Tibial artery (tissue), 4 donors: Measurements from ENCODE around the gene WNT11.

Experiments
- DNase-seq, 2 donors: peaks; one replicate each; pipeline ENCODE4 v3.0.0-alpha.2; 2019
- H3K27ac ChIP-seq, 2 donors: fragments of 200-600 bp; sonication (generic) in 1 of 2; 1 replicate in 1 of 2; 2 replicates in 1 of 2; pipeline ENCODE4 v1.5.1; 2018 to 2019; ENCODE audit warnings: mild to moderate bottlenecking in 1 of 2
- H3K27me3 ChIP-seq, 2 donors: fragments of 200-600 bp; sonication (generic) in 1 of 2; one replicate each; pipeline versions ENCODE4 v1.5.1 to v1.6.0; 2016 to 2019
- H3K36me3 ChIP-seq, 3 donors: fragments of 200-600 bp; sonication (generic) in 2 of 3; one replicate each; pipeline ENCODE4 v1.5.1; 2016 to 2019; ENCODE audit warnings: mild to moderate bottlenecking in 2 of 3
- H3K4me1 ChIP-seq, 4 donors: fragments of 200-600 bp; sonication (generic) in 2 of 4; 1 replicate in 3 of 4; 2 replicates in 1 of 4; pipeline ENCODE4 v1.5.1; 2016 to 2019
- H3K4me3 ChIP-seq, 2 donors: fragments of 200-600 bp; sonication (generic) in 1 of 2; 1 replicate in 1 of 2; 2 replicates in 1 of 2; pipeline ENCODE4 v1.5.1; 2018 to 2019; ENCODE audit warnings: mild to moderate bottlenecking in 2 of 2
- H3K9me3 ChIP-seq, 3 donors: fragments of 200-600 bp; sonication (generic) in 1 of 3; one replicate each; pipeline ENCODE4 v1.5.1; 2016 to 2019
- intact Hi-C: fragments of 100-400 bp; cut with DNase I; formaldehyde crosslinking; loops from one replicate; pipeline ENCODE4 v1.15.0; 2023; ENCODE audit warnings: low total_unique reads
- TF ChIP-seq, protein P1 (sequence below), 2 experiments: fragments of 200-600 bp in 1 of 2; fragments of 450-650 bp in 1 of 2; IDR thresholded peaks; one replicate each; pipeline ENCODE4 v1.5.1; 2017 to 2019; ENCODE audit warnings: antibody characterized with exemption in 2 of 2, mild to moderate bottlenecking in 1 of 2, moderate library complexity in 1 of 2

The WNT11 gene

DNA sequence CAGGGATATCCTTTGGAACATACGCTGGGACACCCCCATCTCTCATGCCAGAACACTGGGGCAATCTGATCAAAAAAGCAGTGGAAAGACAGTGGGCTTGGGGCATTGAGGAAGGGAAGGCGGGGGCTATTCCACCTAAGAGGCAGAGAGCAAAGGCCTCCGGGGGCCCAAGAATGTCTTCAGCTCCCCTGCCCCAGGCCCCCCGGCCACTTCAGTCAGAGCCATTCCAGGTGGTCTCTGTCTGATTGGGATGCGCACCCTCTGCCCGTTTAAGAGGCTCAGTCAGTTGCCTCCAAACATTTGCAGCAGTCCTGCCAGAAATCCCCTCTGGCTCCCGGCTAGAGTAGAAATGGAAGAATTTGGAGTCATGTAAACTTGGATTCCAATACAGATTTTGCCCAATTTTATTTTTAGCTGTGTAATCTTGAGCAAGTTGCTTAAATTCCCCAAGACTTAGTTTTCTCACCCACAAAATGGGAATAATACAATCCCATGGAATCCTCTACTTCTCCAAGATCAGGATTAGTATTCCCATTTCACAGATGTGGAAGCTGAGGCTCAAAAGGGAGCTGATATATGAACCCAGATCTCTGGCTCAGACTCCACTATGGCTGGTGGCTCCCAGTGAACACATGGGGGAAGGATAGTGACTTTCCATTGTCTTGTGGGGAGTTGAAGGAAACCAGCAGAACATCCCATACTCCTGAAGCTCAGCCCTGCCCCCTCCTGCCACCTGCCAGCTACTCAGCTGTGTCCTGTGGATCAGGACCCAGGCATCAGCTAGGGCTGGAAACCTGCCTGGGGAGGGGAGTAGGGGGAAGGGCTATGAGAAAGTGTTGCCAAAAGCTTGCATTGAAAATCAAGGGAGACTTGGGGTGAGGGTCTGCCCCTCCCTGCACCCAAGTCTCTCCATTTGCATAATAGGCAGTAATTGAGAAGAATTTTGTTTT lies 6.1 kb upstream of the WNT11 start:
- intact Hi-C loops = loop anchor here (5.0 kb wide), 1 partner anchor 160 kb away; no protein-coding TSS in a partner anchor
- Histone ChIP-seq H3K9me3 (no peaks in the 10 kb centered on the region), H3K4me3 (no peak overlapping the region), H3K4me1 (peaks cover 4 to 39% (median 31%) of the 10 kb centered on the region in 4 donors), H3K36me3 (no peaks in the 10 kb centered on the region), H3K27me3 (no peaks in the 10 kb centered on the region), H3K27ac (no peak overlapping the region)
- no peak for DNase-seq
- TF ChIP-seq, protein P1, sequence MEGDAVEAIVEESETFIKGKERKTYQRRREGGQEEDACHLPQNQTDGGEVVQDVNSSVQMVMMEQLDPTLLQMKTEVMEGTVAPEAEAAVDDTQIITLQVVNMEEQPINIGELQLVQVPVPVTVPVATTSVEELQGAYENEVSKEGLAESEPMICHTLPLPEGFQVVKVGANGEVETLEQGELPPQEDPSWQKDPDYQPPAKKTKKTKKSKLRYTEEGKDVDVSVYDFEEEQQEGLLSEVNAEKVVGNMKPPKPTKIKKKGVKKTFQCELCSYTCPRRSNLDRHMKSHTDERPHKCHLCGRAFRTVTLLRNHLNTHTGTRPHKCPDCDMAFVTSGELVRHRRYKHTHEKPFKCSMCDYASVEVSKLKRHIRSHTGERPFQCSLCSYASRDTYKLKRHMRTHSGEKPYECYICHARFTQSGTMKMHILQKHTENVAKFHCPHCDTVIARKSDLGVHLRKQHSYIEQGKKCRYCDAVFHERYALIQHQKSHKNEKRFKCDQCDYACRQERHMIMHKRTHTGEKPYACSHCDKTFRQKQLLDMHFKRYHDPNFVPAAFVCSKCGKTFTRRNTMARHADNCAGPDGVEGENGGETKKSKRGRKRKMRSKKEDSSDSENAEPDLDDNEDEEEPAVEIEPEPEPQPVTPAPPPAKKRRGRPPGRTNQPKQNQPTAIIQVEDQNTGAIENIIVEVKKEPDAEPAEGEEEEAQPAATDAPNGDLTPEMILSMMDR (IDR thresholded peaks at IDR 0.05) = no peak

DNA sequence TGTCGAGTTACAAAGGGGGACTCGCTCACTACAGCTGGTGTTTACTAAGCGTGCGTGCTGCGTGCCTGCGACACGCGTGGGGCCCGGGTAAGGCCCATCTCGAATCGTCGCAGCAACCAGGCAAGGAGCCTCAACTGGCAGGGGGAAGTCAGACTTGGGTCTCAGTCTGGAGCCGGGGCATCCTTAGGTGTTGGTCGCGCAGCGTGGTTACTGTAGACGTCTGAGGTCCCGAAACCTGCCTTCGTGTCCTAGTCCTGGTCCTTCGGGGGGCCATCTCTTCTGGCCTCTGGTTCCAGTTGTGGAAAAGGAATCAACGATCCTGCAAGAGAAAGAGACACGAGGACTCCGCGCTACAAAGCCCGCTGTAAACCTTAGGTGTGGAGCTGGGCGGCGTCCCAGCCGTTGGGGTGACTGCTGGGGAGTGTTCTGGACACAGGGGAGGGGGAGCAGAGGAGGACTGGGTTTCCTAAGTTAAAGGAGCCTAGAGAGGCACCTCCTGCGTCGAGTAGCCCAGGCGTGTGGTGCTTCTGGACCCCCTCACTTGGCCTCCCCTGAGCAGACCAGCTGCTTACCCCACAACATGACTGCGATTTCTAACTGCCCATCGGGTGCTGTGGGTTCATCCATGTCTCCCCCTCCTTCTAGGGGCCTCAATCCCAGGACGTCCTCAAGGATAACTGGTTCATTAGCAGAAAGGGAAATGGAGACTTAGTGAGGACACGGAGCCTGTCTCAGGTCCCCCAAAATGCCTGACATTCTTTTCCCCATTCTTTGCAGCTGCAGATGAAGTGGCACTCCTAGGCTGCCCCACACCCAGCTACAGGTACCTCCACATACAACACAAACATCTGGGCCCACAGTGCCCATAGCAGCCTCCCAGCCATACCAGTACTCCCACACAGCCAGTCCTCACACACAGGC lies 4.9 kb upstream of the WNT11 start:
- H3K36me3 ChIP-seq = no peaks in the 10 kb centered on the region
- no peaks in the 10 kb centered on the region for H3K9me3 ChIP-seq
- TF ChIP-seq, protein P1 (IDR thresholded peaks at IDR 0.05) = no peak
- peak overlapping the region; percentile 52 to 63 for H3K4me3 ChIP-seq
- peaks cover 0 to under 1% of the 10 kb centered on the region in 2 donors for H3K27me3 ChIP-seq
- H3K27ac ChIP-seq = peak overlapping the region; percentile 50 to 61
- peaks cover 4 to 51% (median 42%) of the 10 kb centered on the region in 4 donors for H3K4me1 ChIP-seq
- intact Hi-C loops = loop anchor here (5.0 kb wide), 1 partner anchor 161 kb away; no protein-coding TSS in a partner anchor
- no peak for DNase-seq

DNA sequence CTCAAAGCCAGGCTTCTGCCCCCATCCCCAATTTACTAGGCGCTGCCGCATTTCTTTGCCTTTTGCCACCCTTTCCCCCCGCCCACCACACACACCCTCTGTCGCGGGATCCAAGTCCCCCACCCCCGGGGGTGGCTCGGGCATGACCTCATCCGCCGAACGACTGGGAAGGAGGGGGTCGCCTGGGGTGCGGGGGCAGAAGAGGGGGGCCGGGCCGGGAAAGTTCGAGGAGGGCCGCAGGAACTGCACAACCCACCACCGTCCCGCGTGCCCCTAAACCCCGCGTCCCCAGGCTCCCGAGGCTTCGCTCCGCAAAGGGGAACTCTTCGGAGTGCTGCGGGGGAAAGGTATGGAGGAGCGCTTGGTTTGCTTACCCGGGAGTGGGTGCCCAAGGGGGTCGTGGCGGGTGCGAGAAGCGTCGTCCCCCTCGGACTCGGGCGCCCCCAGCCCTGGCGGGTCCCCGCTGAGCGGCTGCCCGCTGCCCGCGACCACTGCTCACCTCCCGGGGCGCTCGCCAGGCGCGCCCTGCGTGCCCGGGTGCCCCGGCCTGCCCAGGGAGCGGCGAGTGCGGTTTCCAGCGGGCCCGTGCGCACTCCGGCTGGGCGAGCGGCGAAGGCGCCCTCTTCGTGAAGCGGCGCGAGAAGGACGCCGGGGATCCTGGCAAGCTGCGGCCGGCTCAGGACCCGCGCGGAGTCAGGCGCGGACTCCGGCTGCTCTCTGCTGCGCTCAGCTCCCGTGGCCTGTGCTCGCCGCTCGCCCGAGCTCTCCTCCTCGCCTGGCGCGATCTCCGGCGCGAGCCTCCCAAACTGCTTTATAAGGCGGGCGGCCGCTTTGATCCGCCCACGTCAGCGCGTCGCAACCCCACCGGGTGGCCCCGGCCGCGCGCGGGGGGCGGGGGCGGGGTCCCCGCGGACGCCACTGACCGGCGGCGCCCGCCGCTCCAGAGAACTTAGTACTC lies 4.0 kb upstream of the WNT11 start:
- no peaks in the 10 kb centered on the region for H3K9me3 ChIP-seq
- H3K4me1 ChIP-seq = peaks cover 4 to 58% (median 48%) of the 10 kb centered on the region in 4 donors
- peak; percentile 68 to 86 for DNase-seq
- TF ChIP-seq, protein P1 (IDR thresholded peaks at IDR 0.05) = no peak
- intact Hi-C loops = loop anchor here (2.0 to 5.0 kb wide), 3 partner anchors 25 to 162 kb away; no protein-coding TSS in a partner anchor
- peak overlapping the region; percentile 52 to 63 for H3K4me3 ChIP-seq
- no peaks in the 10 kb centered on the region for H3K36me3 ChIP-seq
- H3K27me3 ChIP-seq = peaks cover 0 to 8% of the 10 kb centered on the region in 2 donors
- peak overlapping the region; percentile 50 to 61 for H3K27ac ChIP-seq

DNA sequence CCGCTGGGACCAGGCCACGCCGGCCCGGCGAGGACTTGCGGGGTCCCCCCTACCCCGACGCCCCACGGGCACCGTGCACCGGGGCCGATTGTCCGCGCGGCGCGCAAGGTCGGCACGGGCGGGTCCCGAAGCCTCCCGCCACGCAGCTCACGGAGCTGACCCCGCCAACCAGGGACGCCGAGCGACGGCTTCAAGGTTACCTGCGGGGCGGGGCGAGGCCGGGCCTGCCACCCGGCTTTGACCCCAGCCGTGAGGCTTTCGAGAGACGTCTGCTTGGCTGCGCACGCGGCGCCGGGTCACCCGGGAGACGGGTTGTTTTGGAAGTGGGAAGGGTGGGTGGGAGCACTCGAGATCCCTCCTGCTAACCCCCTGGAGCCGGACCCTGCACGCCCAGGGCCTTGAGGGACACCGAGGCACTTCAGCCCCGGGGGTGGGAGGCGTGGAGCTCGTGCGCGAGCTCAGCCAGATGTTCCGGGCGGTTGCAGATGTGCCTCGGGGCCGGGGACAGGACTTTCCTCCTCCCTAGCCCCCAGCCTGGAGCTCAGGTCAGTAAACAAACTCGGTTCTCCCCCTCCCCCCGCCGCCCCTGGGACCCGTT lies 3.2 kb upstream of the WNT11 start:
- peak overlapping the region; percentile 50 to 61 for H3K27ac ChIP-seq

More for the DNA sequence above, 3.2 kb upstream of the WNT11 start:
- DNase-seq = no peak
- Histone ChIP-seq H3K36me3 (no peaks in the 10 kb centered on the region), H3K27me3 (peaks cover 0 to 14% of the 10 kb centered on the region in 2 donors), H3K4me1 (peaks cover 4 to 58% (median 48%) of the 10 kb centered on the region in 4 donors), H3K9me3 (no peaks in the 10 kb centered on the region), H3K4me3 (peak overlapping the region; percentile 52 to 63)
- intact Hi-C loops = loop anchor here (2.0 kb wide), 2 partner anchors 25 to 109 kb away; no protein-coding TSS in a partner anchor
- TF ChIP-seq, protein P1 (IDR thresholded peaks at IDR 0.05) = no peak
